Endothelial cell of umbilical vein (primary cell): ENCODE measurements around the gene TEX22. TPM values are rescaled to one million over a fixed set of nuclear protein-coding genes. Genes with fewer than 3 reads are reported as not detected.

ENCODE experiments used
- BruUV-seq: library from RNA; stranded (reverse); fragments of 400-500 nt; replicated peaks from 2 replicates; lab custom pipeline; 2021; lab: Mats Ljungman, UMichigan
- CTCF ChIA-PET: fragments of 300-600, 350-600 bp; sonication (Branson Sonifier 250); formaldehyde crosslinking; loops from one replicate; lab custom pipeline; 2021; ENCODE audit warnings: antibody characterized with exemption, inconsistent platforms; lab: Charles Lee
- POLR2A ChIA-PET: fragments of 300-600, 350-600 bp; sonication (Branson Sonifier 250); formaldehyde crosslinking; loops from one replicate; lab custom pipeline; 2021; ENCODE audit warnings: antibody characterized with exemption, inconsistent platforms; lab: Charles Lee
- DNase-seq: peaks from one replicate; pipeline ENCODE4 v3.0.0-alpha.2; 2011; ENCODE audit warnings: low read depth, low spot score
- FAIRE-seq: peaks from 2 replicates; lab custom pipeline; 2011; peaks lifted over from hg19 to GRCh38; lab: Jason Lieb, UNC
- H2AFZ ChIP-seq: 2 replicates; pipeline ENCODE4 v1.6.0; 2012; ENCODE audit warnings: low read depth, low read length, control low read depth, inconsistent platforms
- H3K27ac ChIP-seq: 2 replicates; pipeline ENCODE4 v1.5.1; 2011; ENCODE audit warnings: low read depth, mild to moderate bottlenecking, control low read depth, low read length, moderate library complexity; ENCODE audit not compliant: insufficient read depth
- H3K27me3 ChIP-seq, 2 experiments: 2 replicates each; pipeline versions ENCODE4 v1.6.0 to v1.6.1; 2011; ENCODE audit warnings: low read length in 2 of 2, mixed read lengths in 1 of 2; ENCODE audit not compliant: control insufficient read depth in 2 of 2, insufficient read depth in 2 of 2
- H3K36me3 ChIP-seq, 2 experiments: 2 replicates in 1 of 2; 3 replicates in 1 of 2; pipeline ENCODE4 v1.5.1; 2011; ENCODE audit warnings: low read length in 2 of 2, mild to moderate bottlenecking in 1 of 2, moderate library complexity in 1 of 2; ENCODE audit not compliant: control insufficient read depth in 2 of 2, insufficient read depth in 2 of 2; ENCODE audit errors: extremely low read depth in 1 of 2
- H3K4me1 ChIP-seq: 3 replicates; pipeline ENCODE4 v1.5.1; 2011; ENCODE audit warnings: mild to moderate bottlenecking, low read length; ENCODE audit not compliant: control insufficient read depth, insufficient read depth; ENCODE audit errors: extremely low read depth
- H3K4me2 ChIP-seq: 2 replicates; pipeline ENCODE4 v1.6.1; 2011; ENCODE audit warnings: low read length, control low read depth, mixed read lengths; ENCODE audit not compliant: insufficient read depth
- H3K4me3 ChIP-seq, 3 experiments: fragments of 200-600 bp in 1 of 3; sonication (generic), shearing (Covaris generic) in 1 of 3; replicated peaks in 1 of 3; 2 replicates each; pipeline ENCODE4 v1.5.1; 2011 to 2016; ENCODE audit warnings: control low read depth in 3 of 3, low read length in 3 of 3, mild to moderate bottlenecking in 2 of 3, inconsistent platforms in 1 of 3, low read depth in 1 of 3, moderate library complexity in 1 of 3; ENCODE audit not compliant: insufficient read depth in 1 of 3
- H3K79me2 ChIP-seq: 2 replicates; pipeline ENCODE4 v1.6.0; 2012; ENCODE audit warnings: low read length, inconsistent platforms; ENCODE audit not compliant: control insufficient read depth, insufficient read depth
- H3K9ac ChIP-seq: replicated peaks from 2 replicates; pipeline ENCODE3; 2011; ENCODE audit warnings: low read length, control low read depth; ENCODE audit not compliant: insufficient read depth; ENCODE audit errors: extremely low read depth
- H3K9me1 ChIP-seq: replicated peaks from 3 replicates; pipeline ENCODE4 v1.6.0; 2011; ENCODE audit warnings: mild to moderate bottlenecking, low read length; ENCODE audit not compliant: control insufficient read depth, insufficient read depth; ENCODE audit errors: extremely low read depth
- H3K9me3 ChIP-seq: replicated peaks from 2 replicates; pipeline ENCODE4 v1.5.1; 2012; ENCODE audit warnings: low read length, inconsistent platforms; ENCODE audit not compliant: control insufficient read depth, insufficient read depth
- H4K20me1 ChIP-seq: replicated peaks from 2 replicates; pipeline ENCODE3; 2011; ENCODE audit warnings: mild to moderate bottlenecking, low read length; ENCODE audit not compliant: control insufficient read depth, insufficient read depth; ENCODE audit errors: extremely low read depth
- EZH2 ChIP-seq: IDR thresholded peaks from 2 replicates; pipeline ENCODE4 v1.6.1; 2012; ENCODE audit warnings: borderline replicate concordance, low read depth, mild to moderate bottlenecking, moderate library complexity, low read length, inconsistent platforms; ENCODE audit not compliant: severe bottlenecking
- FOS ChIP-seq: IDR thresholded peaks from 2 replicates; pipeline ENCODE4 v1.6.1; 2011; ENCODE audit warnings: mild to moderate bottlenecking, low read length, moderate library complexity, borderline replicate concordance; ENCODE audit not compliant: insufficient read depth
- GATA2 ChIP-seq: IDR thresholded peaks from 2 replicates; pipeline ENCODE4 v1.7.0; 2011; ENCODE audit warnings: low read depth, mild to moderate bottlenecking, moderate library complexity, mixed read lengths, low read length; ENCODE audit not compliant: insufficient read length, insufficient read depth
- JUN ChIP-seq: IDR thresholded peaks from 2 replicates; pipeline ENCODE4 v1.6.1; 2011; ENCODE audit warnings: borderline replicate concordance, low read depth; ENCODE audit not compliant: insufficient read length, insufficient read depth
- MYC ChIP-seq: IDR thresholded peaks from one replicate; pipeline ENCODE4 v1.6.1; 2011; ENCODE audit warnings: mild to moderate bottlenecking, low read depth, low read length
- POLR2A ChIP-seq: IDR thresholded peaks from 2 replicates; pipeline ENCODE4 v1.6.1; 2012; ENCODE audit warnings: low read depth, mild to moderate bottlenecking, control low read depth, low read length
- POLR2AphosphoS5 ChIP-seq: IDR thresholded peaks from 2 replicates; pipeline ENCODE4 v1.6.1; 2012; ENCODE audit warnings: low read depth, mild to moderate bottlenecking, control low read depth, low read length, moderate library complexity; ENCODE audit not compliant: insufficient read depth
- dilution Hi-C: fragments of 300-500 bp; cut with MboI; formaldehyde crosslinking; loops from one replicate; pipeline ENCODE4 v1.15.0; 2019; ENCODE audit warnings: low sequenced_read_pairs; ENCODE audit not compliant: extremely low pct_ligation_motif_present
- intact Hi-C: fragments of 100-400 bp; cut with micrococcal nuclease; formaldehyde crosslinking; loops from one replicate; pipeline ENCODE4 v1.10.0; 2022
- polyA plus RNA-seq, 4 experiments: library from polyadenylated mRNA; depleted of rRNA in 3 of 4; stranded (reverse) in 3 of 4; unstranded in 1 of 4; fragments of >200 nt; gene quantifications; 2 replicates each; pipeline versions ENCODE4 v1.2.1 to v1.2.3, GENCODE V29; 2011 to 2012; ENCODE audit warnings: missing spikeins in 1 of 4
- total RNA-seq: library from RNA; stranded (reverse); gene quantifications from 2 replicates; pipeline ENCODE4 v1.2.3, GENCODE V29; 2021
- TF ChIP-seq, protein P1 (sequence below): IDR thresholded peaks from 2 replicates; pipeline ENCODE4 v1.6.1; 2011; ENCODE audit not compliant: insufficient read depth, insufficient read length
- TF ChIP-seq, protein P2 (sequence below), 2 donors: IDR thresholded peaks; 1 replicate in 1 of 2; 2 replicates in 1 of 2; pipeline ENCODE4 v1.5.1; 2011; ENCODE audit warnings: low read length in 2 of 2, mild to moderate bottlenecking in 2 of 2, moderate library complexity in 2 of 2, control low read depth in 1 of 2, inconsistent platforms in 1 of 2, low read depth in 1 of 2; ENCODE audit not compliant: insufficient read depth in 1 of 2; ENCODE audit errors: extremely low read depth in 1 of 2

Gene TEX22
- total and polyA plus RNA-seq, 2 donors (not counting 3 experiments of a cell fraction or from before 2014, with no cell fraction given) = 0.06 to 1.1 TPM

DNA sequence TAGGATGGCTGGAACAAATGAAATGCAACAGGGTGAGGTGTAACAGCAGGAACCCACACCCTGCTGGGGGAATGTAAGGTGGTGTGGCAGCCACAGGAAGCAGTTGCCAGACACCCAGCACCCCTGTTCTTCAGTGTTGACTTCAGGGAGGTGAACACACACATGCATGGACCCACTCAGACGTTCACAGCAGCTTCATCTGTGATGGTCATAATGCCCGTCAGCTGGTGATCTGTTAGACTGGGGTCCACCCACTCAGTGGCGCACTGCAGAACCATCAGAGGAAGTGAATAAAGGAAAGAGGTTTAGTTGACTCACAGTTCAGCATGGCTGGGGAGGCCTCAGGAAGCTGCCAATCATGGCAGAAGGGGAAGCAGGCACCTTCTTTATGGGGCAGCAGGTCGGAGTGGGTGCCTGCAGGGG lies 22.7 kb upstream of the TEX22 start:
- peak overlapping the region; percentile 6 for H3K4me2 ChIP-seq
- H3K4me3 ChIP-seq = no peak overlapping the region
- CTCF ChIA-PET = interaction anchor here (1.0 to 3.7 kb wide), 5 partner anchors 37 to 153 kb away, joined by 3 to 19 read pairs (median 3); no protein-coding TSS in a partner anchor
- POLR2A ChIA-PET = no interaction called here
- no peaks in the 10 kb centered on the region for H3K36me3 ChIP-seq
- dilution Hi-C loops (no loop called here), intact Hi-C loops (loop anchor here (1.0 kb wide), 1 partner anchor 115 kb away; no protein-coding TSS in a partner anchor)
- H3K4me1 ChIP-seq = peaks cover 10% of the 10 kb centered on the region
- FAIRE-seq = peak; percentile 92
- no peaks in the 10 kb centered on the region for H4K20me1 ChIP-seq
- no peaks in the 10 kb centered on the region for H3K9me3 ChIP-seq
- no peaks in the 10 kb centered on the region for H3K9me1 ChIP-seq
- H3K27ac ChIP-seq = no peak overlapping the region
- H3K27me3 ChIP-seq = no peaks in the 10 kb centered on the region
- peak; percentile 15 for TF ChIP-seq POLR2AphosphoS5
- no peak for TF ChIP-seq FOS
- no peak overlapping the region for H3K9ac ChIP-seq
- H3K79me2 ChIP-seq = no peaks in the 10 kb centered on the region
- peak; percentile 54 for DNase-seq
- no peak overlapping the region for H2AFZ ChIP-seq
- BruUV-seq = no TSS peak

DNA sequence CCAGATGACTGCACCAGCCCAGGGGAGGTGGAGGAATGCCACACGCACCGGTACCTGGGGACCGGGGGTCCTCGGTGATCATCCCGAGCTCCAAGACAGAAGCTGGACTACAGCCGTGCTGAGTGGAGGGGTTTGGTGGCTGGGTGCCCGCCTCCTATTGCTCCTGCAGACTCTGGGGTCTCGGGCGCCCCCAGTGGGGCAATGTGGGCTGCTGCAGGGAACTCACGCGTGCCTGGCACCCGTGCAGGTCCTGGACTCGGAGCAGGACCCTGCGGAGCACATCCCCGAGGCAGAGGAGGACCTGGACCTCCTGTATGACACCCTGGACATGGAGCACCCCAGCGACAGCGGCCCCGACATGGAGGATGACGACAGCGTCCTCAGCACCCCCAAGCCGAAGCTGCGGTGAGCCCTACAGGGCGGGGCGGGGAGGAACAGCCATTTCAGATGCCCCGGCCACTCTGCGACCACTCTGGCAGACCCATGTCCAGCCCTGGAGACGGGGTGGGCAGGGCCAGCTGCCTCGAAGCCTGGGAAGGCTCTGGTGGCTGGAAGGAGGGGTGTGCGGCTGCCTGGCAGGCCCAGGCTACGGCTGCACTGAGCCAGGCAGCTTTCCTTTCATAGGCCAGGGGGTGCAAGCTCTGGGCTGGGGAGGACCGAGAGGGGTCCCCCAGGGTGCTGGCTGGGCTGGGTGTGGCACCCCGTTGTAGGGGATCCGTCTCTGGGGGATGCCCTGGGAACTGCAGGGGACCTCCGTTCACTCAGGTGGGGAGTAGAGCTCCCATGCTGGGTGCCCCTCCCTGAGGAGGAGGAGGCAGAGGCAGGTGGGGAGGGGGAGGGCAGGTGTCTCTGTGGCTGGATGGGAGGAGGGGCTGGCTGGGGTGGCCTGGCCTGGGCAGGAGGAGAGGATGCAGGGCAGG lies 21.6 kb upstream of the TEX22 start:
- Histone ChIP-seq H3K9me3 (no peaks in the 10 kb centered on the region), H3K9ac (no peak overlapping the region), H3K4me3 (no peak overlapping the region), H3K4me1 (peaks cover 10% of the 10 kb centered on the region), H4K20me1 (no peaks in the 10 kb centered on the region), H3K27ac (no peak overlapping the region), H2AFZ (no peak overlapping the region), H3K27me3 (no peaks in the 10 kb centered on the region), H3K79me2 (no peaks in the 10 kb centered on the region), H3K36me3 (no peaks in the 10 kb centered on the region), H3K9me1 (no peaks in the 10 kb centered on the region), H3K4me2 (no peak overlapping the region)
- FAIRE-seq (no peak), DNase-seq (no peak)
- CTCF ChIA-PET = interaction anchor here (1.2 to 3.7 kb wide), 4 partner anchors 32 to 113 kb away, joined by 3 to 19 read pairs (median 10); no protein-coding TSS in a partner anchor
- POLR2A ChIA-PET = no interaction called here
- TF ChIP-seq GATA2 (no peak), POLR2AphosphoS5 (no peak), FOS (no peak), EZH2 (no peak), POLR2A (no peak), MYC (no peak), JUN (no peak)
- TF ChIP-seq, protein P1, sequence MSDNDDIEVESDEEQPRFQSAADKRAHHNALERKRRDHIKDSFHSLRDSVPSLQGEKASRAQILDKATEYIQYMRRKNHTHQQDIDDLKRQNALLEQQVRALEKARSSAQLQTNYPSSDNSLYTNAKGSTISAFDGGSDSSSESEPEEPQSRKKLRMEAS = no peak
- TF ChIP-seq, protein P2, sequence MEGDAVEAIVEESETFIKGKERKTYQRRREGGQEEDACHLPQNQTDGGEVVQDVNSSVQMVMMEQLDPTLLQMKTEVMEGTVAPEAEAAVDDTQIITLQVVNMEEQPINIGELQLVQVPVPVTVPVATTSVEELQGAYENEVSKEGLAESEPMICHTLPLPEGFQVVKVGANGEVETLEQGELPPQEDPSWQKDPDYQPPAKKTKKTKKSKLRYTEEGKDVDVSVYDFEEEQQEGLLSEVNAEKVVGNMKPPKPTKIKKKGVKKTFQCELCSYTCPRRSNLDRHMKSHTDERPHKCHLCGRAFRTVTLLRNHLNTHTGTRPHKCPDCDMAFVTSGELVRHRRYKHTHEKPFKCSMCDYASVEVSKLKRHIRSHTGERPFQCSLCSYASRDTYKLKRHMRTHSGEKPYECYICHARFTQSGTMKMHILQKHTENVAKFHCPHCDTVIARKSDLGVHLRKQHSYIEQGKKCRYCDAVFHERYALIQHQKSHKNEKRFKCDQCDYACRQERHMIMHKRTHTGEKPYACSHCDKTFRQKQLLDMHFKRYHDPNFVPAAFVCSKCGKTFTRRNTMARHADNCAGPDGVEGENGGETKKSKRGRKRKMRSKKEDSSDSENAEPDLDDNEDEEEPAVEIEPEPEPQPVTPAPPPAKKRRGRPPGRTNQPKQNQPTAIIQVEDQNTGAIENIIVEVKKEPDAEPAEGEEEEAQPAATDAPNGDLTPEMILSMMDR (IDR thresholded peaks at IDR 0.05; ENCODE audit: extremely low read depth in 1 of 2, insufficient read depth in 1 of 2, low read depth in 1 of 2, low read length in 2 of 2) = no peak
- dilution Hi-C loops = no loop called here
- intact Hi-C loops = loop anchor here (1.0 kb wide), 1 partner anchor 114 kb away; no protein-coding TSS in a partner anchor
- no TSS peak for BruUV-seq
